ENCODE measurements around the gene SLC25A18. TPM values are rescaled to one million over a fixed set of nuclear protein-coding genes. Genes with fewer than 3 reads are reported as not detected.

Gene SLC25A18, protein sequence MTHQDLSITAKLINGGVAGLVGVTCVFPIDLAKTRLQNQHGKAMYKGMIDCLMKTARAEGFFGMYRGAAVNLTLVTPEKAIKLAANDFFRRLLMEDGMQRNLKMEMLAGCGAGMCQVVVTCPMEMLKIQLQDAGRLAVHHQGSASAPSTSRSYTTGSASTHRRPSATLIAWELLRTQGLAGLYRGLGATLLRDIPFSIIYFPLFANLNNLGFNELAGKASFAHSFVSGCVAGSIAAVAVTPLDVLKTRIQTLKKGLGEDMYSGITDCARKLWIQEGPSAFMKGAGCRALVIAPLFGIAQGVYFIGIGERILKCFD
- total RNA-seq (2013; cell fraction: nucleolus; rRNA removed), result not detected in 2 replicates
- total RNA-seq (2014; rRNA removed), result not detected in 2 replicates
- total RNA-seq (2014; rRNA removed; fragmentation: Illumina TruSeq; extraction: Trizol), result not detected in 2 replicates
- total RNA-seq (2021), result not detected in 2 replicates
- polyA plus RNA-seq (2011; ENCODE audit: low read depth), result 0.14 TPM
- not detected in 2 replicates for polyA plus RNA-seq (2011; rRNA removed)
- not detected in 2 replicates for polyA plus RNA-seq (2011; cell fraction: cytosol; rRNA removed)
- polyA plus RNA-seq (2011; cell fraction: nucleus; rRNA removed), result not detected in 2 replicates
- 0.06 and 0.08 TPM in 2 replicates for polyA plus RNA-seq (2012)
- not detected in 2 replicates for polyA plus RNA-seq (2014; fragmentation: Illumina TruSeq; extraction: Trizol)
- polyA plus RNA-seq (2014; fragmentation: Nextera tagmentation; extraction: Ambion mirVana), result under 1 TPM in 1 of 2 experiments, not detected in 1; 0.03 TPM
- polyA plus RNA-seq (2014; rRNA removed), result not detected in 2 replicates
- polyA plus RNA-seq (2016; fragmentation: Nextera tagmentation; extraction: Ambion mirVana), result under 1 TPM in 1 of 2 experiments, not detected in 1; 0.09 TPM
- polyA minus RNA-seq (2011; rRNA and poly(A)+ RNA removed), result not detected in 2 replicates
- not detected in 2 replicates for polyA minus RNA-seq (2011; cell fraction: cytosol; rRNA and poly(A)+ RNA removed)
- polyA minus RNA-seq (2011; cell fraction: nucleus; rRNA and poly(A)+ RNA removed), result not detected in 2 replicates
- Bru-seq, nascent RNA, result not detected
- percentile 4 among the genes with signal in this experiment for BruChase-seq, experiment 1, labeled RNA remaining after a 6-hour chase
- not detected for BruChase-seq, experiment 2, labeled RNA remaining after a 2-hour chase
- long read RNA-seq, experiment 1, result 0 reads
- long read RNA-seq, experiment 2, result 0 reads

DNA sequence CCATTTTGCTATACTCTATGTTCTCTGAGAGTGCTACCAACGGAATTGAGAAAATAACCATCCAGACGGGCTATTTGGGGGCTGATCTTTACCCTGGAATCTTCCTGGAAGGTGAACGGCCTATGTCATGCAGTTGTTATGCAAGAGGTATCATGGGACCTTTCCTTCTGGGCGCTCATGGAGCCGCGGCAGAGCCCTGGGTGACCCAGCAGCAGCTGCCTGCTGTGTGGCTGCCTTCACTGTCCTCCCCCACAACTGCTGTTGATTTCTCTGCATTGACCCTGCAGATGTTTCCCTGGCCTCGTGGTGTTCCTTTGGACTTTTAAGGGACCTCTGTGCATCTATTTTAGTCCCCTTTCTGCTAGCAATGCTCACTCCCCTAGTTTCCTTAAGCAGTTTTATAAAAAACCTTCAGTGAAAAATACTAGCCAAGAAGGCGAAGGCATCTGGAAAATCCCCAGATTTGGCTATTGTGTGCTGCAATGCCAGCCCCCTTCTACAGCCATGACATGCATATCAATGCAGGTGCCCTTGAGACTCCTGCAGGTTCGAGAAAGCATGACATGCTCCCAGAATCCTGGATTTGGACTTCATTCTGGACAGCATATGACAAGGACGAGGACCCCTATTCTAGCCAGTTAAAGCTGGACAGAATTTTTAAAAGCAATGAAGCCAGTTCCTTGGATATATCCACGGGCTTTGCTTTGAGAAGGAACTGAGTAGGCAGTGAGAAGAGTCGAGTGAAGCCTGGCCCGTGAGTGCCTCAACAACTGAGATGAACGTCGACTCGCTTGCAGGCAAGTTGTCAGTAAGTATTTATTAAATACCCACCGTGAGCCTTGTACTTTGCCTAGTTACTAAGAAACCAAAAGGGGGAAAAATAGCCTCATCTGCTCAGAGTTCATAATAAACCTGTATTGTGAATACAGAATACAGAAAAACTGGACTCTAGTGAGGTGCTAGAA, at the start of gene SLC25A18:
Gene SLC25A18, plus strand, starts transcription at position 593 of the 965 bp plus-strand sequence. CDS start 16,447 bp downstream, outside the sequence.
- FAIRE-seq (no peak), ATAC-seq (no peak), DNase-seq (ENCODE audit: low read depth, low spot score) (no peak)
- ChIA-PET POLR2A (no interaction called here), CTCF (no interaction called here), RAD21 (ENCODE audit: unreplicated experiment) (no interaction called here), SMC1A (ENCODE audit: uncharacterized antibody, unreplicated experiment) (interaction anchor here (0.5 to 1.0 kb wide), 3 partner anchors 43 to 170 kb away, joined by 3 read pairs; no protein-coding TSS in a partner anchor)
- TF ChIP-seq ASH2L (IDR thresholded peaks at IDR 0.05; ENCODE audit: borderline replicate concordance, low read depth) (no peak), CHD1 (IDR thresholded peaks at IDR 0.05; ENCODE audit: low read depth, low read length) (no peak), BMI1 (IDR thresholded peaks at IDR 0.05; ENCODE audit: borderline replicate concordance) (no peak), POU2F2 (IDR thresholded peaks at IDR 0.05; ENCODE audit: borderline replicate concordance, low read depth, low read length) (no peak)
- Histone ChIP-seq H3K27ac (ENCODE audit: control insufficient read depth, insufficient read depth) (no peak within 1 kb of the TSS), H3K9ac (ENCODE audit: control insufficient read depth, insufficient read depth, low read length) (no peak within 1 kb of the TSS), H3K4me2 (ENCODE audit: control insufficient read depth, insufficient read depth) (no peak within 1 kb of the TSS), H3K4me1 (ENCODE audit: control insufficient read depth, insufficient read depth, low read length) (no peaks in the 10 kb centered on the region), H2AFZ (ENCODE audit: control insufficient read depth, low read depth, low read length) (no peak within 1 kb of the TSS), H3K27me3 (replicated peaks in 1 of 2; ENCODE audit: control insufficient read depth in 2 of 2, insufficient read depth in 2 of 2, low read length in 1 of 2) (no peaks in the 10 kb centered on the region; a peak in 1 of 4 replicates), H3K9me3 (replicated peaks; ENCODE audit: control insufficient read depth, insufficient read depth, low read length) (no peaks in the 10 kb centered on the region), H4K20me1 (ENCODE audit: control insufficient read depth, insufficient read depth) (no peaks in the 10 kb centered on the region), H3K4me3 (no peak within 1 kb of the TSS), H3K36me3 (ENCODE audit: control insufficient read depth in 2 of 2, insufficient read depth in 2 of 2, low read length in 1 of 2) (no peaks in the 10 kb centered on the region), H3K79me2 (ENCODE audit: control insufficient read depth, insufficient read depth, low read length) (no peaks in the 10 kb centered on the region)
- WGBS (ENCODE audit: insufficient coverage, insufficient replicate concordance, low lambda C conversion rate, missing lambda C conversion rate), result 30% methylated on average over 17 of the region's 17 CpGs
- in situ Hi-C loops (cut with MboI), result no loop called here
- no TSS peak for BruUV-seq (replicated peaks)
- intact Hi-C loops (cut with micrococcal nuclease; ENCODE audit: unreplicated experiment), result no loop called here
